IMR-90 (cell line): ENCODE measurements around the gene KLHL29. TPM values are rescaled to one million over a fixed set of nuclear protein-coding genes. Genes with fewer than 3 reads are reported as not detected.

Experiments used
- ATAC-seq: fragments of 200-7000 bp; cut with Tn5 transposase; 2 replicates; pipeline ENCODE4 v1.9.1; 2020; ENCODE audit warnings: low read depth, mild to moderate bottlenecking, moderate library complexity
- BruUV-seq: library from RNA; stranded (reverse); fragments of 400-500 nt; replicated peaks from 2 replicates; lab custom pipeline; 2021; lab: Mats Ljungman, UMichigan
- CTCF ChIA-PET: fragments of 300-600 bp; formaldehyde crosslinking; extraction: SDS; loops from one replicate; lab custom pipeline; 2021; ENCODE audit warnings: antibody characterized with exemption; lab: Yijun Ruan, JAX
- POLR2A ChIA-PET: fragments of 300-600 bp; sonication (Branson Sonifier 250); formaldehyde crosslinking; loops from one replicate; lab custom pipeline; 2022; ENCODE audit warnings: antibody characterized with exemption; ENCODE audit not compliant: unreplicated experiment; lab: Charles Lee
- DNase-seq: peaks from one replicate; pipeline ENCODE4 v3.0.0; 2013
- H2AFZ ChIP-seq: replicated peaks from 2 replicates; pipeline ENCODE3; 2013; ENCODE audit warnings: low read length, mild to moderate bottlenecking; ENCODE audit not compliant: poor library complexity
- H2AK5ac ChIP-seq: 2 replicates; pipeline ENCODE4 v1.6.1; 2013; ENCODE audit warnings: low read depth, low read length, inconsistent platforms
- H2AK9ac ChIP-seq: replicated peaks from 2 replicates; pipeline ENCODE3; 2013; ENCODE audit warnings: mild to moderate bottlenecking, low read depth, low read length, moderate library complexity; ENCODE audit not compliant: poor library complexity
- H2BK120ac ChIP-seq: 2 replicates; pipeline ENCODE4 v1.6.1; 2013; ENCODE audit warnings: low read depth, low read length, inconsistent platforms
- H2BK15ac ChIP-seq: 3 replicates; pipeline ENCODE4 v1.6.1; 2013; ENCODE audit warnings: low read depth, low read length, inconsistent platforms
- H2BK20ac ChIP-seq: 2 replicates; pipeline ENCODE4 v1.6.1; 2013; ENCODE audit warnings: low read depth, mild to moderate bottlenecking, inconsistent platforms, low read length, moderate library complexity
- H2BK5ac ChIP-seq: 2 replicates; pipeline ENCODE4 v1.6.1; 2013; ENCODE audit warnings: mild to moderate bottlenecking, low read depth, low read length, inconsistent platforms; ENCODE audit not compliant: poor library complexity, severe bottlenecking
- H3K14ac ChIP-seq: replicated peaks from 2 replicates; pipeline ENCODE4 v1.6.1; 2013; ENCODE audit warnings: low read depth, low read length, inconsistent platforms
- H3K18ac ChIP-seq: 2 replicates; pipeline ENCODE4 v1.6.1; 2013; ENCODE audit warnings: low read depth, low read length, control low read depth
- H3K23ac ChIP-seq: 2 replicates; pipeline ENCODE4 v1.6.1; 2013; ENCODE audit warnings: low read depth, low read length, inconsistent platforms
- H3K27ac ChIP-seq: 2 replicates; pipeline ENCODE4 v1.5.1; 2013; ENCODE audit warnings: mild to moderate bottlenecking, control low read depth, low read length; ENCODE audit not compliant: insufficient read depth
- H3K27me3 ChIP-seq: 2 replicates; pipeline ENCODE4 v1.6.1; 2013; ENCODE audit warnings: low read length; ENCODE audit not compliant: control insufficient read depth, insufficient read depth
- H3K36me3 ChIP-seq: 2 replicates; pipeline ENCODE4 v1.6.1; 2013; ENCODE audit warnings: low read length, mixed read lengths; ENCODE audit not compliant: control insufficient read depth, insufficient read depth
- H3K4ac ChIP-seq: 2 replicates; pipeline ENCODE4 v1.6.1; 2013; ENCODE audit warnings: low read depth, low read length, inconsistent platforms
- H3K4me1 ChIP-seq: 2 replicates; pipeline ENCODE4 v1.6.1; 2013; ENCODE audit warnings: low read length, mixed read lengths; ENCODE audit not compliant: control insufficient read depth, insufficient read depth
- H3K4me2 ChIP-seq: 2 replicates; pipeline ENCODE4 v1.6.1; 2013; ENCODE audit warnings: low read depth, mild to moderate bottlenecking, control low read depth, low read length, moderate library complexity
- H3K4me3 ChIP-seq: 2 replicates; pipeline ENCODE4 v1.5.1; 2013; ENCODE audit warnings: low read depth, mild to moderate bottlenecking, control low read depth, low read length, moderate library complexity; ENCODE audit not compliant: insufficient read depth
- H3K56ac ChIP-seq: 2 replicates; pipeline ENCODE4 v1.6.1; 2013; ENCODE audit warnings: low read length, inconsistent platforms; ENCODE audit not compliant: insufficient read depth; ENCODE audit errors: extremely low read depth
- H3K79me1 ChIP-seq, 2 experiments: 2 replicates each; pipeline ENCODE4 v1.6.1; 2013; ENCODE audit warnings: low read length in 2 of 2, inconsistent platforms in 1 of 2, low read depth in 1 of 2
- H3K9ac ChIP-seq: 2 replicates; pipeline ENCODE4 v1.6.1; 2013; ENCODE audit warnings: low read depth, low read length, control low read depth
- H3K9me1 ChIP-seq: 2 replicates; pipeline ENCODE4 v1.6.1; 2013; ENCODE audit warnings: low read length, inconsistent platforms; ENCODE audit not compliant: insufficient read depth
- H3K9me3 ChIP-seq: 2 replicates; pipeline ENCODE4 v1.6.1; 2013; ENCODE audit warnings: low read length; ENCODE audit not compliant: control insufficient read depth, insufficient read depth
- H4K20me1 ChIP-seq: 2 replicates; pipeline ENCODE4 v1.6.1; 2013; ENCODE audit warnings: low read length, inconsistent platforms; ENCODE audit not compliant: insufficient read depth
- H4K5ac ChIP-seq: 2 replicates; pipeline ENCODE4 v1.6.1; 2013; ENCODE audit warnings: mild to moderate bottlenecking, low read depth, low read length, control low read depth
- H4K8ac ChIP-seq, 2 experiments: 2 replicates each; pipeline ENCODE4 v1.6.1; 2013; ENCODE audit warnings: low read depth in 2 of 2, low read length in 2 of 2, control low read depth in 1 of 2, inconsistent platforms in 1 of 2
- H4K91ac ChIP-seq: 2 replicates; pipeline ENCODE4 v1.6.1; 2013; ENCODE audit warnings: low read depth, low read length, inconsistent platforms; ENCODE audit not compliant: insufficient read depth
- BHLHE40 ChIP-seq: fragments of 150-350 bp; IDR thresholded peaks from 2 replicates; pipeline ENCODE4 v1.6.1; 2016; ENCODE audit warnings: mild to moderate bottlenecking, low read depth, low read length
- FOS ChIP-seq: fragments of 150-350 bp; IDR thresholded peaks from 2 replicates; pipeline ENCODE4 v1.6.1; 2016; ENCODE audit warnings: low read depth, low read length
- MAFK ChIP-seq: IDR thresholded peaks from 2 replicates; pipeline ENCODE4 v1.6.1; 2012; ENCODE audit warnings: low read depth, low read length, improper control_type of control experiment
- MAZ ChIP-seq: IDR thresholded peaks from 2 replicates; pipeline ENCODE4 v1.6.1; 2012; ENCODE audit warnings: low read depth, mild to moderate bottlenecking, low read length, improper control_type of control experiment, moderate library complexity, borderline replicate concordance
- MXI1 ChIP-seq: IDR thresholded peaks from 2 replicates; pipeline ENCODE4 v1.6.1; 2012; ENCODE audit warnings: low read depth, mild to moderate bottlenecking, low read length, moderate library complexity, borderline replicate concordance
- NFE2L2 ChIP-seq: fragments of 150-350 bp; IDR thresholded peaks from 2 replicates; pipeline ENCODE4 v1.6.1; 2016; ENCODE audit warnings: low read depth, mild to moderate bottlenecking, low read length
- POLR2A ChIP-seq: IDR thresholded peaks from 2 replicates; pipeline ENCODE4 v1.6.1; 2012; ENCODE audit warnings: mild to moderate bottlenecking, low read depth, low read length
- RAD21 ChIP-seq: IDR thresholded peaks from 2 replicates; pipeline ENCODE4 v1.6.1; 2012; ENCODE audit warnings: low read length, improper control_type of control experiment
- RCOR1 ChIP-seq: IDR thresholded peaks from 2 replicates; pipeline ENCODE4 v1.6.1; 2012; ENCODE audit warnings: mild to moderate bottlenecking, low read length, improper control_type of control experiment; ENCODE audit not compliant: insufficient replicate concordance
- RFX5 ChIP-seq: IDR thresholded peaks from 2 replicates; pipeline ENCODE4 v1.8.0; 2012; ENCODE audit warnings: low read depth, mild to moderate bottlenecking, low read length, moderate library complexity
- SMC3 ChIP-seq: fragments of 150-350 bp; IDR thresholded peaks from 2 replicates; pipeline ENCODE4 v1.6.1; 2016; ENCODE audit warnings: low read depth, mild to moderate bottlenecking, antibody characterized with exemption, low read length, moderate library complexity
- WGBS, 2 experiments: methylation state at CpG; one replicate each; pipeline versions ENCODE4 v1.1.5 to v1.1.7; 2013; ENCODE audit warnings: missing lambda C conversion rate in 2 of 2; ENCODE audit not compliant: insufficient read length in 1 of 2; ENCODE audit errors: extremely low coverage in 2 of 2; 5-methylcytosine and 5-hydroxymethylcytosine counted together
- dilution Hi-C: fragments of 300-500 bp; cut with HindIII; formaldehyde crosslinking; loops from one replicate; pipeline ENCODE4 v1.14.3; 2018; ENCODE audit warnings: low sequenced_read_pairs; ENCODE audit not compliant: unreplicated experiment
- in situ Hi-C: fragments of 300-500 bp; cut with MboI; formaldehyde crosslinking; loops from 3 replicates; pipeline ENCODE4 v1.14.3; 2019; ENCODE audit warnings: low sequenced_read_pairs, inconsistent platforms, mixed read lengths
- intact Hi-C: fragments of 100-400 bp; cut with micrococcal nuclease; formaldehyde crosslinking; loops from 2 replicates; pipeline ENCODE4 v1.10.0; 2022
- polyA plus RNA-seq, 3 experiments: library from polyadenylated mRNA; depleted of rRNA; stranded (reverse); fragments of >200 nt; gene quantifications; 2 replicates each; pipeline ENCODE4 v1.2.3, GENCODE V29; 2012; ENCODE audit warnings: low replicate concordance in 1 of 3
- total RNA-seq: library from RNA; depleted of rRNA; stranded (reverse); fragments of >200 nt; gene quantifications from 2 replicates; pipeline ENCODE4 v1.2.3, GENCODE V29; 2012
- TF ChIP-seq, protein P1 (sequence below): fragments of 150-350 bp; IDR thresholded peaks from 2 replicates; pipeline ENCODE4 v1.6.1; 2016; ENCODE audit warnings: low read depth, mild to moderate bottlenecking, low read length, moderate library complexity, borderline replicate concordance
- TF ChIP-seq, protein P2 (sequence below): fragments of 150-350 bp; IDR thresholded peaks from 2 replicates; pipeline ENCODE4 v1.6.1; 2017; ENCODE audit warnings: mild to moderate bottlenecking, antibody characterized with exemption, low read length, low read depth

Gene KLHL29
- total and polyA plus RNA-seq, 2 of the 4 experiments (the other 2 are of a cell fraction): 2.0 to 8.0 TPM

DNA sequence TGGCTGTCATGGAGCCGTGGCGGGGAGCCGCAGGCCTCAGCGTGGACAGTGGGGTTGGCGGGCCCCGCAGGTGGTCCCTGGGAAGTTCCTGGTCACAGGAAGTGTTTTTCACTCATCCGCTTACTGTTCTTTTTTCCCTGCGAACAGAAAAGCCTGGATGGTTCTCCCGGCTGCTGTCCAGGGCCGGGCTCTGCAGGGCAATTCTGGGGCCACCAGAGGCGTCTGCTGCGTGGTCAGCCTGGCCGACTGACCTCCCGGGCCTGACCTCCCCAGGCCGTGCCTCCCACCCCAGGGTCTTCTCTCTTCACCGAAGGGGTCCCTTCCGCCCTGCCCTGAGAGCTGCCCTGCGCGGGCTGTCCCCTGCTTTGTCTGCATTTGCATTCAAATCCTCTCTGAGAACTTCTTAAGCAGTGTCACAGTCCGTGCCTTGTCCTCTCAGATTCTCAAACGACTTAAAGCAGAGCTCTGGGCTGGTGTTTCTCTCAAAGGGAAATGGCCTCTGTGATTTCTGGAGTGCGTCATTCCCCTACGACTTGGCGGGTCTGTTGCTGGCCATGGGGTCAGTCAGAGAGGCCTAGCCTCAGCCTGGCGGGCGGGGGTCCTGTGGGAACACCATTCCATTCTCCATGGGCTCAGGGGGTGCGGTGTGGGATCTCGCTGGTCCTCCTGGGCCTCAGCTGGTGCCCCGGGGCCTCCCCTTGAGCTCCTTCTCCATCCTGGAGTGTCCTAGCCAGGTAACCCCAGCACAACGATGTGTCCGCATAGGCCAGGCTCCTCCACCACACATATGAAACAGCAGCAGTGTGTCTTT lies 38.3 kb downstream of the KLHL29 start:
- in situ Hi-C loops: no loop called here

More for the DNA sequence above, 38.3 kb downstream of the KLHL29 start:
- H4K5ac ChIP-seq: no peak overlapping the region
- H3K4me2 ChIP-seq: no peak overlapping the region
- no peak overlapping the region for H3K56ac ChIP-seq
- no peak overlapping the region for H4K91ac ChIP-seq
- H2AFZ ChIP-seq: no peak overlapping the region
- H3K14ac ChIP-seq: no peak overlapping the region
- H3K27me3 ChIP-seq: no peaks in the 10 kb centered on the region
- H2BK15ac ChIP-seq: no peak overlapping the region
- H2BK5ac ChIP-seq: no peak overlapping the region
- H3K9me3 ChIP-seq: no peaks in the 10 kb centered on the region
- H3K9me1 ChIP-seq: peaks cover 42% of the 10 kb centered on the region
- POLR2A ChIA-PET: no interaction called here
- BruUV-seq: no TSS peak
- H3K79me1 ChIP-seq: peaks cover 34 to 66% of the 10 kb centered on the region in 2 experiments
- H2AK9ac ChIP-seq: no peak overlapping the region
- peaks cover 43% of the 10 kb centered on the region for H3K4me1 ChIP-seq
- no peak overlapping the region for H3K18ac ChIP-seq
- no peak overlapping the region for H2AK5ac ChIP-seq
- H3K23ac ChIP-seq: no peak overlapping the region
- H3K36me3 ChIP-seq: no peaks in the 10 kb centered on the region
- H3K4me3 ChIP-seq: no peak overlapping the region
- no peak overlapping the region; the same call in 1 of the 2 replicates for H3K4ac ChIP-seq
- 97% methylated on average over 19 of the region's 31 CpGs; no CpG with 5 or more reads in 1 of the 2 experiments for WGBS, 2 experiments
- H4K8ac ChIP-seq: no peak overlapping the region
- no peak overlapping the region for H2BK120ac ChIP-seq
- ATAC-seq (no peak), DNase-seq (no peak)
- H3K27ac ChIP-seq: no peak overlapping the region
- intact Hi-C loops (no loop called here), dilution Hi-C loops (no loop called here)
- CTCF ChIA-PET: no interaction called here
- H2BK20ac ChIP-seq: no peak overlapping the region
- no peak overlapping the region for H3K9ac ChIP-seq
- 0 out of 2 replicates have a peak, but pooled peaks cover 6% of the 10 kb centered on the region for H4K20me1 ChIP-seq
- TF ChIP-seq RAD21 (no peak), FOS (no peak), RFX5 (no peak), NFE2L2 (no peak), MAZ (no peak), MAFK (no peak), POLR2A (no peak), SMC3 (no peak), BHLHE40 (no peak), MXI1 (no peak), RCOR1 (no peak)
- TF ChIP-seq, protein P1, sequence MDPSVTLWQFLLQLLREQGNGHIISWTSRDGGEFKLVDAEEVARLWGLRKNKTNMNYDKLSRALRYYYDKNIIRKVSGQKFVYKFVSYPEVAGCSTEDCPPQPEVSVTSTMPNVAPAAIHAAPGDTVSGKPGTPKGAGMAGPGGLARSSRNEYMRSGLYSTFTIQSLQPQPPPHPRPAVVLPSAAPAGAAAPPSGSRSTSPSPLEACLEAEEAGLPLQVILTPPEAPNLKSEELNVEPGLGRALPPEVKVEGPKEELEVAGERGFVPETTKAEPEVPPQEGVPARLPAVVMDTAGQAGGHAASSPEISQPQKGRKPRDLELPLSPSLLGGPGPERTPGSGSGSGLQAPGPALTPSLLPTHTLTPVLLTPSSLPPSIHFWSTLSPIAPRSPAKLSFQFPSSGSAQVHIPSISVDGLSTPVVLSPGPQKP: no peak
- TF ChIP-seq, protein P2, sequence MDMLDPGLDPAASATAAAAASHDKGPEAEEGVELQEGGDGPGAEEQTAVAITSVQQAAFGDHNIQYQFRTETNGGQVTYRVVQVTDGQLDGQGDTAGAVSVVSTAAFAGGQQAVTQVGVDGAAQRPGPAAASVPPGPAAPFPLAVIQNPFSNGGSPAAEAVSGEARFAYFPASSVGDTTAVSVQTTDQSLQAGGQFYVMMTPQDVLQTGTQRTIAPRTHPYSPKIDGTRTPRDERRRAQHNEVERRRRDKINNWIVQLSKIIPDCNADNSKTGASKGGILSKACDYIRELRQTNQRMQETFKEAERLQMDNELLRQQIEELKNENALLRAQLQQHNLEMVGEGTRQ: no peak
